ENCODE data around the gene DGKB.

DNA sequence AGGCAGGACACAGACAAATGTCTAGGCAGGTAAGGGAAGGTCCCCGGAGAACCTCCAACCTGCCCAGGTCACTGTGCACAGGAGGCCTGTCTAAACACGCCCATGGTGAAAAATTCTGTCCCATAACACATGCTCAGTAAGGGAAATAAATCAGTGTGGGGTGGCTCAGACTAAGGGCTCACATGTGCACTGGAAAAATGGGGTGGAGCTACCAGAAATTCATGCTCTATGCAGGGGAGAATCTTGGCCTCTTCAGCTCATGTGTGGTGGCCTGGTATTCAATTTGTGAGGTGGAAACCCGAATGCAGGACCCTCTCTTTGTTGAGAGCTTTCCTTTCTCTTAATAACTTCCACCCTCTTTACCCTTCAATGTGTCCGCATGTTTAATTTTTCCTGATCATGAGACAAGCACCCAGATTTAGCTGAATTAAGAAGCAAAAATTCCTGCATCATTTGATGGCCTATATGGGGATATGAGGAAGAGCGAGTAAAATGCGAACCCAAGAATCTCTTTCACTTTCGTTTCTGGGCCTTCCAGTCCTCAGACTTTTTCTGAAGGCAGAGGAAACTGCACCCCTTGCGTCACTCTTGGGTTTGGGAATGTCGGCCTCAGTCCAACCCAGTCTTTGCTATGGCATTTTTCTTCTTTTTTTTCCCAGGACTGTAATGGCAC is 163.2 kb downstream of the DGKB start:
- TF ChIP-seq, protein P1, sequence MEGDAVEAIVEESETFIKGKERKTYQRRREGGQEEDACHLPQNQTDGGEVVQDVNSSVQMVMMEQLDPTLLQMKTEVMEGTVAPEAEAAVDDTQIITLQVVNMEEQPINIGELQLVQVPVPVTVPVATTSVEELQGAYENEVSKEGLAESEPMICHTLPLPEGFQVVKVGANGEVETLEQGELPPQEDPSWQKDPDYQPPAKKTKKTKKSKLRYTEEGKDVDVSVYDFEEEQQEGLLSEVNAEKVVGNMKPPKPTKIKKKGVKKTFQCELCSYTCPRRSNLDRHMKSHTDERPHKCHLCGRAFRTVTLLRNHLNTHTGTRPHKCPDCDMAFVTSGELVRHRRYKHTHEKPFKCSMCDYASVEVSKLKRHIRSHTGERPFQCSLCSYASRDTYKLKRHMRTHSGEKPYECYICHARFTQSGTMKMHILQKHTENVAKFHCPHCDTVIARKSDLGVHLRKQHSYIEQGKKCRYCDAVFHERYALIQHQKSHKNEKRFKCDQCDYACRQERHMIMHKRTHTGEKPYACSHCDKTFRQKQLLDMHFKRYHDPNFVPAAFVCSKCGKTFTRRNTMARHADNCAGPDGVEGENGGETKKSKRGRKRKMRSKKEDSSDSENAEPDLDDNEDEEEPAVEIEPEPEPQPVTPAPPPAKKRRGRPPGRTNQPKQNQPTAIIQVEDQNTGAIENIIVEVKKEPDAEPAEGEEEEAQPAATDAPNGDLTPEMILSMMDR (IDR thresholded peaks at IDR 0.05), result no peak
- TF ChIP-seq POLR2A (IDR thresholded peaks at IDR 0.05), result no peak

All from adrenal gland (tissue), 5 donors.